HCT116 (cell line): Measurements from ENCODE around the gene PTGS1. TPM values are rescaled to one million over a fixed set of nuclear protein-coding genes. Genes with fewer than 3 reads are reported as not detected.
"Not testable (repeated sequence)": the region's sequence is repeated elsewhere in the genome, so short reads cannot be mapped to it uniquely, and the experiment has no call there.

ENCODE experiments used
- ATAC-seq: fragments of 200-7000 bp; cut with Tn5 transposase; 2 replicates; pipeline ENCODE4 v1.9.1; 2020; ENCODE audit warnings: mild to moderate bottlenecking, moderate library complexity
- BruUV-seq: library from RNA; stranded (reverse); fragments of 400-500 nt; replicated peaks from 2 replicates; lab custom pipeline; 2021; lab: Mats Ljungman, UMichigan
- CTCF ChIA-PET: fragments of 300-600 bp; sonication (Branson Sonifier 250); formaldehyde crosslinking; loops from one replicate; lab custom pipeline; 2021; ENCODE audit warnings: antibody characterized with exemption; lab: Charles Lee
- POLR2A ChIA-PET: fragments of 300-600, 350-600 bp; sonication (Branson Sonifier 250); formaldehyde crosslinking; loops from one replicate; lab custom pipeline; 2021; ENCODE audit warnings: antibody characterized with exemption; lab: Charles Lee
- RAD21 ChIA-PET, 2 experiments: fragments of 300-600 bp; sonication (Branson Sonifier 250); formaldehyde crosslinking; loops; one replicate each; lab custom pipeline; 2023; ENCODE audit warnings: low total read pairs in 2 of 2; ENCODE audit not compliant: uncharacterized antibody in 2 of 2, unreplicated experiment in 2 of 2, low non-redundant PET in 1 of 2; lab: Charles Lee
- DNase-seq: peaks from one replicate; pipeline ENCODE4 v3.0.0-alpha.2; 2010; ENCODE audit warnings: low read depth, low spot score
- H2AFZ ChIP-seq: fragments of 200-600 bp; shearing (Covaris generic), sonication (generic); 2 replicates; pipeline ENCODE4 v1.6.1; 2017; ENCODE audit warnings: low read depth, mixed run types, mixed read lengths, antibody characterized with exemption, low read length; ENCODE audit not compliant: poor library complexity, severe bottlenecking
- H3K27ac ChIP-seq: 2 replicates; pipeline ENCODE4 v1.5.1; 2012; ENCODE audit warnings: low read depth, low read length
- H3K27me3 ChIP-seq: fragments of 200-600 bp; sonication (generic); 2 replicates; pipeline ENCODE4 v1.6.1; 2016; ENCODE audit warnings: mixed run types, low read length, mixed read lengths; ENCODE audit not compliant: insufficient read depth
- H3K36me3 ChIP-seq, 2 experiments: fragments of 200-500 bp in 1 of 2; fragments of 200-600 bp in 1 of 2; sonication (Bioruptor generic) in 1 of 2; sonication (generic) in 1 of 2; 2 replicates each; pipeline versions ENCODE4 v1.5.1 to v1.6.1; 2014 to 2016; ENCODE audit warnings: low read length in 2 of 2, inconsistent platforms in 1 of 2, mixed read lengths in 1 of 2, mixed run types in 1 of 2; ENCODE audit not compliant: insufficient read depth in 2 of 2, control insufficient read depth in 1 of 2
- H3K4me1 ChIP-seq, 2 experiments: fragments of 200-600 bp in 1 of 2; sonication (generic) in 1 of 2; 2 replicates each; pipeline versions ENCODE4 v1.5.1 to v1.6.1; 2012 to 2017; ENCODE audit warnings: low read length in 2 of 2, inconsistent platforms in 1 of 2, mild to moderate bottlenecking in 1 of 2, mixed read lengths in 1 of 2, mixed run types in 1 of 2, moderate library complexity in 1 of 2; ENCODE audit not compliant: insufficient read depth in 2 of 2, control insufficient read depth in 1 of 2
- H3K4me2 ChIP-seq: fragments of 200-600 bp; sonication (generic); 2 replicates; pipeline ENCODE4 v1.6.1; 2017; ENCODE audit warnings: mixed run types, low read length, mixed read lengths
- H3K4me3 ChIP-seq, 2 experiments: fragments of 200-600 bp in 1 of 2; sonication (generic) in 1 of 2; replicated peaks in 1 of 2; 2 replicates each; pipeline ENCODE4 v1.5.1; 2011 to 2016; ENCODE audit warnings: low read length in 2 of 2, control low read depth in 1 of 2, low read depth in 1 of 2, mild to moderate bottlenecking in 1 of 2, mixed read lengths in 1 of 2, mixed run types in 1 of 2
- H3K79me2 ChIP-seq: fragments of 200-600 bp; sonication (generic); 2 replicates; pipeline ENCODE4 v1.6.1; 2017; ENCODE audit warnings: mild to moderate bottlenecking, mixed run types, low read length, moderate library complexity, mixed read lengths; ENCODE audit not compliant: insufficient read depth
- H3K9ac ChIP-seq: fragments of 200-600 bp; sonication (generic); 2 replicates; pipeline ENCODE4 v1.6.1; 2016; ENCODE audit warnings: low read length, mixed read lengths
- H3K9me2 ChIP-seq: fragments of 200-600 bp; sonication (generic), shearing (Covaris generic); 2 replicates; pipeline ENCODE4 v1.6.1; 2017; ENCODE audit warnings: mixed run types, mild to moderate bottlenecking, moderate library complexity; ENCODE audit not compliant: insufficient read depth
- H3K9me3 ChIP-seq, 2 experiments: fragments of 200-500 bp in 1 of 2; fragments of 200-600 bp in 1 of 2; sonication (Bioruptor generic) in 1 of 2; sonication (generic) in 1 of 2; 2 replicates each; pipeline ENCODE4 v1.6.1; 2014 to 2017; ENCODE audit warnings: low read length in 2 of 2, mixed read lengths in 2 of 2, inconsistent platforms in 1 of 2, low read depth in 1 of 2, mild to moderate bottlenecking in 1 of 2, mixed run types in 1 of 2, moderate library complexity in 1 of 2; ENCODE audit not compliant: control insufficient read depth in 1 of 2, insufficient read depth in 1 of 2
- H4K20me1 ChIP-seq: fragments of 200-600 bp; sonication (generic), shearing (Covaris generic); 2 replicates; pipeline ENCODE4 v1.6.1; 2017; ENCODE audit warnings: mixed run types, mild to moderate bottlenecking, moderate library complexity; ENCODE audit not compliant: insufficient read depth
- CBX3 ChIP-seq: IDR thresholded peaks from 2 replicates; pipeline ENCODE4 v1.6.1; 2012; ENCODE audit warnings: low read depth
- CEBPB ChIP-seq: IDR thresholded peaks from 2 replicates; pipeline ENCODE4 v1.6.1; 2012; ENCODE audit warnings: low read depth
- CTCF ChIP-seq, 3 experiments: fragments of 200-600 bp in 1 of 3; sonication (generic) in 1 of 3; IDR thresholded peaks in 2 of 3; conservative IDR thresholded peaks in 1 of 3; 2 replicates each; pipeline ENCODE4 v1.5.1; 2012 to 2017; ENCODE audit warnings: low read depth in 2 of 3, low read length in 2 of 3, antibody characterized with exemption in 1 of 3, borderline replicate concordance in 1 of 3, control low read depth in 1 of 3, mild to moderate bottlenecking in 1 of 3, mixed read lengths in 1 of 3, mixed run types in 1 of 3, moderate library complexity in 1 of 3; ENCODE audit not compliant: insufficient read depth in 1 of 3
- EZH2 ChIP-seq: fragments of 200-600 bp; sonication (generic); IDR thresholded peaks from 2 replicates; pipeline ENCODE4 v1.6.1; 2017; ENCODE audit warnings: antibody characterized with exemption, mixed run types
- FOSL1 ChIP-seq: IDR thresholded peaks from 2 replicates; pipeline ENCODE4 v1.6.1; 2012; ENCODE audit warnings: low read depth
- POLR2AphosphoS5 ChIP-seq: IDR thresholded peaks from 2 replicates; pipeline ENCODE4 v1.6.1; 2011; ENCODE audit warnings: mild to moderate bottlenecking, low read depth, low read length, moderate library complexity
- RAD21 ChIP-seq: IDR thresholded peaks from 2 replicates; pipeline ENCODE4 v1.6.1; 2012; ENCODE audit warnings: low read depth, mild to moderate bottlenecking
- YY1 ChIP-seq: IDR thresholded peaks from 2 replicates; pipeline ENCODE4 v1.6.1; 2011; ENCODE audit warnings: low read length, low read depth, moderate library complexity, mild to moderate bottlenecking; ENCODE audit not compliant: insufficient replicate concordance; ENCODE audit errors: extremely low read depth
- ZBTB33 ChIP-seq: IDR thresholded peaks from 2 replicates; pipeline ENCODE4 v1.6.1; 2011; ENCODE audit warnings: mild to moderate bottlenecking, low read length, moderate library complexity; ENCODE audit not compliant: insufficient replicate concordance; ENCODE audit errors: extremely low read depth
- intact Hi-C: fragments of 100-400 bp; cut with micrococcal nuclease; formaldehyde crosslinking; loops from 2 replicates; pipeline ENCODE4 v1.10.0; 2022
- total RNA-seq: library from RNA; stranded (reverse); gene quantifications from one replicate; pipeline ENCODE4 v1.2.1, GENCODE V29; 2021; ENCODE audit not compliant: unreplicated experiment
- TF ChIP-seq, protein P1 (sequence below): IDR thresholded peaks from 2 replicates; pipeline ENCODE4 v1.6.1; 2012; ENCODE audit warnings: low read depth

Gene PTGS1
- total RNA-seq, 1 experiment from 2014 or later = 3.5 TPM

GRCh38 chr9:122324665-122325064, 46.2 kb upstream of the PTGS1 start:
- H3K27ac ChIP-seq, BruUV-seq: not testable (repeated sequence)

GRCh38 chr9:122325124-122325523, 45.7 kb upstream of the PTGS1 start:
- H3K9me2 ChIP-seq = no peaks in the 10 kb centered on the region
- H3K79me2 ChIP-seq = peaks cover 2% of the 10 kb centered on the region; the same call in 1 of the 2 replicates
- peaks cover 23 to 39% of the 10 kb centered on the region in 2 experiments for H3K36me3 ChIP-seq
- no peaks in the 10 kb centered on the region for H3K9me3 ChIP-seq
- TF ChIP-seq POLR2AphosphoS5 = no peak
- no peak for TF ChIP-seq YY1
- no peak for TF ChIP-seq FOSL1
- TF ChIP-seq ZBTB33 = no peak
- no peak for TF ChIP-seq CTCF (IDR thresholded peaks at IDR 0.05 in 2 of 3, conservative IDR thresholded peaks at IDR 0.05 in 1 of 3; ENCODE audit: borderline replicate concordance in 1 of 3, insufficient read depth in 1 of 3, low read depth in 2 of 3, low read length in 2 of 3)
- TF ChIP-seq, protein P1, sequence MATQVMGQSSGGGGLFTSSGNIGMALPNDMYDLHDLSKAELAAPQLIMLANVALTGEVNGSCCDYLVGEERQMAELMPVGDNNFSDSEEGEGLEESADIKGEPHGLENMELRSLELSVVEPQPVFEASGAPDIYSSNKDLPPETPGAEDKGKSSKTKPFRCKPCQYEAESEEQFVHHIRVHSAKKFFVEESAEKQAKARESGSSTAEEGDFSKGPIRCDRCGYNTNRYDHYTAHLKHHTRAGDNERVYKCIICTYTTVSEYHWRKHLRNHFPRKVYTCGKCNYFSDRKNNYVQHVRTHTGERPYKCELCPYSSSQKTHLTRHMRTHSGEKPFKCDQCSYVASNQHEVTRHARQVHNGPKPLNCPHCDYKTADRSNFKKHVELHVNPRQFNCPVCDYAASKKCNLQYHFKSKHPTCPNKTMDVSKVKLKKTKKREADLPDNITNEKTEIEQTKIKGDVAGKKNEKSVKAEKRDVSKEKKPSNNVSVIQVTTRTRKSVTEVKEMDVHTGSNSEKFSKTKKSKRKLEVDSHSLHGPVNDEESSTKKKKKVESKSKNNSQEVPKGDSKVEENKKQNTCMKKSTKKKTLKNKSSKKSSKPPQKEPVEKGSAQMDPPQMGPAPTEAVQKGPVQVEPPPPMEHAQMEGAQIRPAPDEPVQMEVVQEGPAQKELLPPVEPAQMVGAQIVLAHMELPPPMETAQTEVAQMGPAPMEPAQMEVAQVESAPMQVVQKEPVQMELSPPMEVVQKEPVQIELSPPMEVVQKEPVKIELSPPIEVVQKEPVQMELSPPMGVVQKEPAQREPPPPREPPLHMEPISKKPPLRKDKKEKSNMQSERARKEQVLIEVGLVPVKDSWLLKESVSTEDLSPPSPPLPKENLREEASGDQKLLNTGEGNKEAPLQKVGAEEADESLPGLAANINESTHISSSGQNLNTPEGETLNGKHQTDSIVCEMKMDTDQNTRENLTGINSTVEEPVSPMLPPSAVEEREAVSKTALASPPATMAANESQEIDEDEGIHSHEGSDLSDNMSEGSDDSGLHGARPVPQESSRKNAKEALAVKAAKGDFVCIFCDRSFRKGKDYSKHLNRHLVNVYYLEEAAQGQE = no peak
- TF ChIP-seq CBX3 = no peak
- no peak for TF ChIP-seq EZH2
- TF ChIP-seq RAD21 = no peak
- TF ChIP-seq CEBPB = no peak
- intact Hi-C loops = no loop called here
- H3K9ac ChIP-seq = no peak overlapping the region
- no peak overlapping the region for H3K4me2 ChIP-seq
- H3K4me3 ChIP-seq = no peak overlapping the region
- DNase-seq = no peak
- no peaks in the 10 kb centered on the region for H4K20me1 ChIP-seq
- no peak overlapping the region for H2AFZ ChIP-seq
- ChIA-PET POLR2A (no interaction called here), RAD21 (no interaction called here), CTCF (no interaction called here)
- ATAC-seq = no peak
- BruUV-seq = no TSS peak
- H3K27ac ChIP-seq = no peak overlapping the region
- no peaks in the 10 kb centered on the region for H3K4me1 ChIP-seq
- H3K27me3 ChIP-seq = no peaks in the 10 kb centered on the region

More at GRCh38 chr9:122324665-122325064, 46.2 kb upstream of the PTGS1 start:
- POLR2A ChIA-PET, H2AFZ ChIP-seq, H3K4me3 ChIP-seq, H4K20me1 ChIP-seq, H3K79me2 ChIP-seq, H3K4me2 ChIP-seq, H3K27me3 ChIP-seq, ATAC-seq, H3K4me1 ChIP-seq, H3K9me3 ChIP-seq, intact Hi-C loops, H3K9ac ChIP-seq, DNase-seq, CTCF ChIA-PET, H3K9me2 ChIP-seq, RAD21 ChIA-PET: not testable (repeated sequence)
- H3K36me3 ChIP-seq = peaks cover 23 to 39% of the 10 kb centered on the region in 2 experiments
